ENCODE results near the gene GUF1. TPM values are rescaled to one million over a fixed set of nuclear protein-coding genes. Genes with fewer than 3 reads are reported as not detected.

The GUF1 gene, protein sequence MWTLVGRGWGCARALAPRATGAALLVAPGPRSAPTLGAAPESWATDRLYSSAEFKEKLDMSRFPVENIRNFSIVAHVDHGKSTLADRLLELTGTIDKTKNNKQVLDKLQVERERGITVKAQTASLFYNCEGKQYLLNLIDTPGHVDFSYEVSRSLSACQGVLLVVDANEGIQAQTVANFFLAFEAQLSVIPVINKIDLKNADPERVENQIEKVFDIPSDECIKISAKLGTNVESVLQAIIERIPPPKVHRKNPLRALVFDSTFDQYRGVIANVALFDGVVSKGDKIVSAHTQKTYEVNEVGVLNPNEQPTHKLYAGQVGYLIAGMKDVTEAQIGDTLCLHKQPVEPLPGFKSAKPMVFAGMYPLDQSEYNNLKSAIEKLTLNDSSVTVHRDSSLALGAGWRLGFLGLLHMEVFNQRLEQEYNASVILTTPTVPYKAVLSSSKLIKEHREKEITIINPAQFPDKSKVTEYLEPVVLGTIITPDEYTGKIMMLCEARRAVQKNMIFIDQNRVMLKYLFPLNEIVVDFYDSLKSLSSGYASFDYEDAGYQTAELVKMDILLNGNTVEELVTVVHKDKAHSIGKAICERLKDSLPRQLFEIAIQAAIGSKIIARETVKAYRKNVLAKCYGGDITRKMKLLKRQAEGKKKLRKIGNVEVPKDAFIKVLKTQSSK
- 23.3 and 25.4 TPM in 2 replicates for total RNA-seq

DNA sequence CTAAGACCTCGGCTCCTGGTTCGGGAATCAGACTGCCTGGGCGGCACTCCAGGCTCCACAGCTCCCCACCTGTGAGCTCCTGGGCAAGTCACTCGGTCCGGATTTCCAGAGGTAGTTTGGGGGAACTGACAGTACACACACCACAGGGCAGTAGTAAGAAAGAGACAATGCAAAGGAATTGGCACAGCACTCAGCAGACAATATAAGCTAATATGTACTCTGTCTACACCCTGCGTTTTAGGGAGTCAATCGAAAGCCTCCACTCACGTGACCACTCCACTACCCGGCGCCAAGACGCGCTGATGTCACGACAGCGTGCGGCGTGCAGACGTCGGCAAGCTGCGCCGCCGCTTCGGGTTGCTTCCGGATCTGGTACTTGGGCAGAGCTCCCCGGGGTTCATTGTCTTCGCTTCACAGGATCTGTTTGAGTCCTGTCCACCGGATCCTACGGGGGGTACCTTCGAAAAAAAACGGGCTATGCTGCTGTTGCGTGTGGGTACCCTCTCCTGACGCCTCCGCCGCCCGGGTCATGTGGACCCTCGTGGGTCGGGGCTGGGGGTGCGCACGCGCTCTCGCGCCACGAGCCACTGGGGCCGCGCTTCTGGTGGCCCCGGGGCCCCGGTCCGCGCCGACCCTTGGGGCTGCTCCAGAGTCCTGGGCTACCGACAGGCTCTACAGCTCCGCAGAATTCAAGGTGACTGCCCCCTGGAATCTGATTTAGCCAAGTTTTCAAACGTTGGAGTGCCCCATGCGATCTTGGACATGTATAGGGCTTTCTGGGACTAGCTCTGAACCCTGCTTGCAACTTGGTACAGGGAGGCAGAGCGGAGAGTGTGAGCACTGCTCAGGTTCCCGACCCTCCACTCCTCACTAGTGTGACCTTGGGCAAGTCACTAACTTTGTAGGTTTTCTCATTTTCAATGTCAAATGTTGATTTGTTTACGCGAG is at the start of gene GUF1:
GUF1 (plus strand) TSS at position 327 of the 948 bp plus-strand sequence; CDS start at position 530, 203 bp downstream.
- intact Hi-C loops (cut with micrococcal nuclease) = loop anchor here (1.0 to 2.0 kb wide), 2 partner anchors 48 to 230 kb away; partner anchors contain the start of genes GNPDA2 and KCTD8

DNA sequence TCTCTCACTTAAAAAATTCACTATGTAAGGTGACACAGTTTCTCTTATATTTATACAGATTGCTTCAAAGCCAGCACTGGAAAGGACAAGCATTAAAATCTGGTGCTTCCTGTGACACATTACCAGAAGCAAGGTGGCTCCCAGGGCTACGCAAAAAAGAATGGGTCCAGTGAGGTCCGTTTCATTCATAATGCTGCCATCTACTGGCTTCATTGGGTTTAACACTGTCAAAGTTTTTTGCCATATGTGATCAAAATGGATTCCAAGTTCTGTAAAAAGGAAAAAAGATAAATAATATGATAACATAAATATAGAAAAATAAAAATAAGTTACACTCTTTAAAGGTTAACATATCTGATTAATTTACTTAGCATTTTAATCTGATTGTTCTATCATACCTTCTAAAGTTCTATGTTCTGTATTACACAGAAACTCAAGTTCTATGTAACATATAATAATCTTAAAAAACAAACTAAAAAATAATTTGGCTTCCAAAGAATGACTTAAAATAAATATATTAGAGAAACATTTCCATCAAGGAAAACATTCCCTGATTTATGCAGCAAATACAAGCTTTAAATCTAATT is 48.8 kb upstream of the GUF1 start:
- intact Hi-C loops (cut with micrococcal nuclease) = loop anchor here (1.0 kb wide), 1 partner anchor 180 kb away; no protein-coding TSS in a partner anchor

- intact Hi-C loops (cut with micrococcal nuclease) = no loop called here
Measured at GRCh38 chr4:44632089-44632488, 46.1 kb upstream of the GUF1 start.

DNA sequence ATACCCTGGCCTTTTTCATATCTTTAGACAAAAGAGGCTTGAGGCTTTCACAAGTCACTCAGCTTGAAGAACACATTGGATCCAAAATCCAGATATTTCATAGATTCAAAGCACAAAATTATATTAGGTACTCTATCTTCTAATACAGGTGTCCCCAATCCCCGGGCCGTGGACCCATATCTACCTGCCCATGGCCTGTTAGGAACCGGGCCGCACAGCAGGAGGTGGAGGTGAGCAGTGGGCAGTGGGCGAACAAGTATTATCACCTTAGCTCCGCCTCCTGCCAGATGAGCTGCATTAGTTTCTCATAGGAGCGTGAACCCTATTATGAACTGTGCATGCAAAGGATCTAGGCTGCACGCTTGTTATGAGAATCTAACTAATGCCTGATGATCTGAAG is 45.5 kb upstream of the GUF1 start:
- intact Hi-C loops (cut with micrococcal nuclease) = no loop called here

DNA sequence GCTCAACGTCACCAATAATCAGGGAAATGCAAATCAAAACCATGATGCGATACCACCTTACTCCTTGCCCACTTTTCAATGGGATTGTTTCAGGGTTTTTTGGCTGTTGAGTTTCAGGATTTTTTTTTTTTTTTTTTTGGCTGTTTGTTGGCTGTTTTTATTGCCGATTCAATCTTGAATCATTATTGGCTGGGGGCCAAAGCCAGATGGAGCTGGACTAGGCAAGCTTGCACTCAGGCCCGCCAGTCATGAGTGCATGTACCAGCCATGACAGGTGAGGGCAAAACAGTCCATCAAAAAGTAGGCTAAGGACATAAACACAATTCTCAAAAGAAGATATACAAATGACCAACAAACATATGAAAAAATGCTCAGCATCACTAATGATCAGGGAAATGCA is 40.1 kb upstream of the GUF1 start:
- intact Hi-C loops (cut with micrococcal nuclease) = no loop called here

DNA sequence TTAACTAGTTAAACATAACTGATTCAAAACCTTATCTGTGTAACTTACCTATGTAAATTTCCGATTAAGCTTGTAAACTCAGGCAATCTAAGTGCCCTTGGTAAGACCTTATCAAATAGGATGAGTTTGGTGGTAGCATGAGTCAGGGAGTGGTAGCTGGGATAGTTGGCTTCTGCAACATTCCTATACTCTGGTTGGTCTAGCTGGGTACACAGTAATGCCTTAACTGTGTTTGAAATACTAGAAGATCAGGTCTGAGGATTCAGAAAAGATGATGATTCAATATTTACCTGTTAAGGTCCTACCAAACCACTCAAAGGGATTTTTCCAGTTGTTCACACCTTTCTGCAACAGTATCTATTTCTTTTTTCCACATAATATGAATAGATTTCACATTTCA is 32.1 kb upstream of the GUF1 start:
- intact Hi-C loops (cut with micrococcal nuclease) = no loop called here

- intact Hi-C loops (cut with micrococcal nuclease) = no loop called here
Measured at GRCh38 chr4:44651425-44651824, 26.8 kb upstream of the GUF1 start, which contains the start of gene YIPF7. TSS of gene YIPF7 (minus strand) at chr4:44651625. CDS start at chr4:44650100, 1,525 bp downstream.

- intact Hi-C loops (cut with micrococcal nuclease) = no loop called here
Measured at GRCh38 chr4:44652002-44652401, 26.2 kb upstream of the GUF1 start.

DNA sequence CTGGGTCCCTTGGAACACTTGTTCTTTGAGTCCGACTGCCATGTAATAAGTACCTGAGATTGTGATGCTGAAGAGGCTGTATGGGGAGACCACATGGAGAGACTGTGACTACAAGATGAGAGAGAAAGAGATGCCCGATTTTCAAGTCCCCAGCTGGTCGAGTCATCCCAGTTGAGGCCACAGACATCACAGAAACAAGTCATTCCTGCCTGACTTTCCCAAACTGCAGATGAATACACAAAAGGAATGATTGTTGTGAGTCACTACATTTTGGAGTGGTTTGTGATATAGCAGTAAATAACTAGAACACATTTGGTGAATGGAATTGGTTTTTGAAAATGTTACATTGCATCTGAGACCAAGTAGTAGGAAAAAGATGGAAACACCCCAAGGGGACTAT is 17.8 kb upstream of the GUF1 start:
- intact Hi-C loops (cut with micrococcal nuclease) = no loop called here

GRCh38 chr4:44661940-44662622 is 16.1 kb upstream of the GUF1 start:
- intact Hi-C loops (cut with micrococcal nuclease) = no loop called here

DNA sequence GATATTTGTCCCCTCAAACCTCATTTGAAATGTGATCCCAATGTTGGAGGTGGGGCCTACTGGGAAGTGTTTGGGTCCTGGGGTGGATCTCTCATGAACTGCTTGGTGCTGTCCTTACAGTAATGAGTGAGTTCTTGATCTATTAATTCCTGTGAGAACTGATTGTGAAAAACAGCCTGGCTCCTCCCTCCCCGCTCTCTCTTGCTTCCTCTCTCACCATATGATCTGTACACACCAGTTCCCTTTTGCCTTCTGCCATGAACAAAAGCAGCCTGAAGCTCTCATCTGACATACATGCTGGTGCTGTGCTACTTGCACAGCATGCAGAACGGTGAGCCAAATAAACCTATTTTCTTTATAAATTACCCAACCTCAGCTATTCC is 15.6 kb upstream of the GUF1 start:
- intact Hi-C loops (cut with micrococcal nuclease) = no loop called here

GRCh38 chr4:44663539-44664263 is 14.5 kb upstream of the GUF1 start:
- intact Hi-C loops (cut with micrococcal nuclease) = no loop called here

DNA sequence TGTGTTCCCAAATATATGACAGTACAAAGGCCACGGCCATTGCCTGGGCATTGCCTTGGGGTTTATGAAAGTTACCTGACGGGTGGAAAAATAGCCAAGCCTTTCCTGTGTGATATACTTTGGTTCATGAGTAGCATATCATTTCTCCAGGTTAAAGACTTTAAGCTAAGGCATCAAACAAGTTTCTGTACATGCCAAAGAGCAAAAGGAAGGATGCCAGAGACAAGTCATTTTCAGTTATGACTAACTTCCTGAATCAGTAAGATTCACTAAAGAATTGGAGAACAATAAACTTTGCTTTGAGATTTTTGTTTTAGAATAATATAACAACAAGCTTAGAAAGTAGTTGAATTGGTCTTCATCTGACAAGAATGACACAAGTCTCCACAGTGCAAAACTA is 9.7 kb upstream of the GUF1 start:
- intact Hi-C loops (cut with micrococcal nuclease) = no loop called here

DNA sequence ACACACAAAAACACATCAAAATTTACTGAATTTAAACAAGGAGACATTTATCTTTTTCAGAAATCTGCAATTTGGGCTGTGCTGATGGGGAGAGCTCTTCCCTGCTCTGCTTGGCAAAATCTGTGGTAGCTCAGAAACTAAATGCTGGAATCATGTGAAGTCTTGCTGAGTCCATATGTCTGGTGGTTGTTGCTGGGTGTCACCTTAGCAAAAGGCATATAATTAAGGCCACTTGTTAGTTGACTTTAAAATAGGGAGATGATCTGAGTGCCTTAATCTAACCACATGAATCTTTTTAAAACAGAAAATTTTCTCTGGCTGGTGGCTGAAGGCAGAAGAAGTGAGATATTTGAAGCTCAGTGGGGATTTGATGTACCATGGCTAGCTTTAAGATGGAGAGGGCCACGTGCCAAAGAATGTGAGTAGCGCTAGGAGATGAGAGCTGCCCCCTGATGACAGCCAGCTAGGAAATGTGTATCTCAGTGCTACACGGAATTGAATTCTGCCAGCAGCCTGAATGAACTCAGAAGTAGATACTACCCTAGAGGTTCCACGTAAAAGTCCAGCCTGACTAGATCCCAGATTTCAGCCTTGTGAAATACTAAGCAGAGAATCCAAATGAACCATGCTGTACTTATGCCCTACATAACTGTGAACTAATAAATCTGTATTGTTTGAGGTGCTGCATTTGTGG is 7.6 kb upstream of the GUF1 start:
- intact Hi-C loops (cut with micrococcal nuclease) = no loop called here

DNA sequence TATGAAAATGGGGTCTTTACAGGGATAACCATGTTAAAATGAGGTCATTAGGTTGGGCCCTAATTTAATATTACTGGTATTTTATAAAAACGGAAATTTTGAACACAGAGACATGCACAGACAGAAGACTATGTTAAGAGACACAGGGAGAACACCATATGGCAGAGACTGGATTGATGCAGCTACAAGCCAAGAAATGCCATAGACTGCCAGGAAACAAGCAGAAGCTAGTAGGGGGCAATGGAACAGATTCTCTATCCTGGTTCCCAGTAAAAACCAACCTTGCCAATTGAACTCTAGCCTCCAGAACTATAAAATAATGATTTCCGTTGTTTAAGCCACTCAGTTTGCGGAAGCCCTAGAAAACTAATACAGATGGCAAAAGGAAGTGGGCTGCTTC is 6.6 kb upstream of the GUF1 start:
- intact Hi-C loops (cut with micrococcal nuclease) = no loop called here

DNA sequence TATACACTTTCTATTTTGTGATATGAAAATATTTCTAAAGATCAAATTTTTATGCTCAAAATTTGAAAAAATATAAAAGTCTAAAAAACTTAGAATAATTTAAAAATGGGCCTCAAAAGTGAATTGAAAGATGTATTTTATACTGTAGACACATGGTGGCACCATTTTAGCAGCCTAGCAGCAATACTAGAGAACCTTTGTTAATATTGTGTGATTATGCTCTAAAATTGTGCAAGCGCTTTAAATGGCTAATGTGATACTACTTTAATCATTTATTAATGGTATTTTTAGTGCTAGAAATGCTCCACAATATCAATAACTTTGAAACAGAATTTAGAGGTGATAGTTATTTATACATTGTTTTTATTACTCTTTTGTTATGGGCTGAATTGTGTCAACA is 3.7 kb upstream of the GUF1 start:
- intact Hi-C loops (cut with micrococcal nuclease) = no loop called here

GRCh38 chr4:44675366-44675765 is 2.9 kb upstream of the GUF1 start:
- intact Hi-C loops (cut with micrococcal nuclease) = no loop called here

DNA sequence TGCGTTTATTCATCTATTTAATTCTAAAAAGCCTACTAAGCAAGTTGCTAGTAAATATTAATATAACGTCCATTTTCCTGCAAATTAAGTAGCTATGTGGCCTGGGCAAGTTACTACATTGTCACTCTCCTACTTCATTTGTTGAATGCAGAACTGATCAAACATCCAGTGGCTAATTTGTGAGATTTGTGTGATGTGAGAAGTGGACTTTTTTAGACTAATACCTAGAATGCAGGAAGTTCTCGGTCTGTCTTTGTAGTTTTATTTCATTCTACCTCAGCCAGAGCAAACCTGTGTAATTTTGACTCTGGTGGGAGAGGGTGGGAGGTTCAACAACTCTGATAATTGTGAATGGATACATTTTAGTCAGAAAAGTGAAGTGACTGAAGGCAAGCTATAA is 840 bp downstream of the GUF1 start:
- intact Hi-C loops (cut with micrococcal nuclease) = loop anchor here (2.0 kb wide), 1 partner anchor 230 kb away; the partner anchor contains the start of gene KCTD8

DNA sequence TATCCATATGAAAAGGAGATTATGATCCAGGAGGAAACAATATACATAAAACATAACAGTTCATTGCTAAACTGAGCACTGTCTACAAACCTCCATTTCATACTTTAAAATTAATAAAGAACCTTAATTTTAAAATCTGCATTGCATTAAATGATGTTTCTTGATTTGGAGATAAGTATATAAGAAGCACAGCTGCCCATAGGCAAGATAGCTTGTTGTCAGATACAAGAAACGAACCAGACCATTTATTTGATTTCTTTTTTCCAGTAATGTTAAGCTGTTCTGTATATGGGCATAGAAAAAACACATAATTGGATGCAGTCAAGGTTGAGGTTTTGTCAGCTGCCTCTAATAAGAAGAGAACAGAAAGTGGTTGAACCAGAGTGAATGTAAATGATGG is 6.4 kb downstream of the GUF1 start:
- intact Hi-C loops (cut with micrococcal nuclease) = no loop called here
